IMR-90 (cell line): ENCODE data around the gene IGF2BP3. TPM values are rescaled to one million over a fixed set of nuclear protein-coding genes. Genes with fewer than 3 reads are reported as not detected.

Experiments used
- ATAC-seq: fragments of 200-7000 bp; cut with Tn5 transposase; 2 replicates; pipeline ENCODE4 v1.9.1; 2020; ENCODE audit warnings: low read depth, mild to moderate bottlenecking, moderate library complexity
- BruUV-seq: library from RNA; stranded (reverse); fragments of 400-500 nt; replicated peaks from 2 replicates; lab custom pipeline; 2021; lab: Mats Ljungman, UMichigan
- CTCF ChIA-PET: fragments of 300-600 bp; formaldehyde crosslinking; extraction: SDS; loops from one replicate; lab custom pipeline; 2021; ENCODE audit warnings: antibody characterized with exemption; lab: Yijun Ruan, JAX
- POLR2A ChIA-PET: fragments of 300-600 bp; sonication (Branson Sonifier 250); formaldehyde crosslinking; loops from one replicate; lab custom pipeline; 2022; ENCODE audit warnings: antibody characterized with exemption; ENCODE audit not compliant: unreplicated experiment; lab: Charles Lee
- DNase-seq: peaks from one replicate; pipeline ENCODE4 v3.0.0; 2013
- H2AFZ ChIP-seq: replicated peaks from 2 replicates; pipeline ENCODE3; 2013; ENCODE audit warnings: low read length, mild to moderate bottlenecking; ENCODE audit not compliant: poor library complexity
- H2AK5ac ChIP-seq: 2 replicates; pipeline ENCODE4 v1.6.1; 2013; ENCODE audit warnings: low read depth, low read length, inconsistent platforms
- H2AK9ac ChIP-seq: replicated peaks from 2 replicates; pipeline ENCODE3; 2013; ENCODE audit warnings: mild to moderate bottlenecking, low read depth, low read length, moderate library complexity; ENCODE audit not compliant: poor library complexity
- H2BK120ac ChIP-seq: 2 replicates; pipeline ENCODE4 v1.6.1; 2013; ENCODE audit warnings: low read depth, low read length, inconsistent platforms
- H2BK15ac ChIP-seq: 3 replicates; pipeline ENCODE4 v1.6.1; 2013; ENCODE audit warnings: low read depth, low read length, inconsistent platforms
- H2BK20ac ChIP-seq: 2 replicates; pipeline ENCODE4 v1.6.1; 2013; ENCODE audit warnings: low read depth, mild to moderate bottlenecking, inconsistent platforms, low read length, moderate library complexity
- H2BK5ac ChIP-seq: 2 replicates; pipeline ENCODE4 v1.6.1; 2013; ENCODE audit warnings: mild to moderate bottlenecking, low read depth, low read length, inconsistent platforms; ENCODE audit not compliant: poor library complexity, severe bottlenecking
- H3K14ac ChIP-seq: replicated peaks from 2 replicates; pipeline ENCODE4 v1.6.1; 2013; ENCODE audit warnings: low read depth, low read length, inconsistent platforms
- H3K18ac ChIP-seq: 2 replicates; pipeline ENCODE4 v1.6.1; 2013; ENCODE audit warnings: low read depth, low read length, control low read depth
- H3K23ac ChIP-seq: 2 replicates; pipeline ENCODE4 v1.6.1; 2013; ENCODE audit warnings: low read depth, low read length, inconsistent platforms
- H3K27ac ChIP-seq: 2 replicates; pipeline ENCODE4 v1.5.1; 2013; ENCODE audit warnings: mild to moderate bottlenecking, control low read depth, low read length; ENCODE audit not compliant: insufficient read depth
- H3K27me3 ChIP-seq: 2 replicates; pipeline ENCODE4 v1.6.1; 2013; ENCODE audit warnings: low read length; ENCODE audit not compliant: control insufficient read depth, insufficient read depth
- H3K36me3 ChIP-seq: 2 replicates; pipeline ENCODE4 v1.6.1; 2013; ENCODE audit warnings: low read length, mixed read lengths; ENCODE audit not compliant: control insufficient read depth, insufficient read depth
- H3K4ac ChIP-seq: 2 replicates; pipeline ENCODE4 v1.6.1; 2013; ENCODE audit warnings: low read depth, low read length, inconsistent platforms
- H3K4me1 ChIP-seq: 2 replicates; pipeline ENCODE4 v1.6.1; 2013; ENCODE audit warnings: low read length, mixed read lengths; ENCODE audit not compliant: control insufficient read depth, insufficient read depth
- H3K4me2 ChIP-seq: 2 replicates; pipeline ENCODE4 v1.6.1; 2013; ENCODE audit warnings: low read depth, mild to moderate bottlenecking, control low read depth, low read length, moderate library complexity
- H3K4me3 ChIP-seq: 2 replicates; pipeline ENCODE4 v1.5.1; 2013; ENCODE audit warnings: low read depth, mild to moderate bottlenecking, control low read depth, low read length, moderate library complexity; ENCODE audit not compliant: insufficient read depth
- H3K56ac ChIP-seq: 2 replicates; pipeline ENCODE4 v1.6.1; 2013; ENCODE audit warnings: low read length, inconsistent platforms; ENCODE audit not compliant: insufficient read depth; ENCODE audit errors: extremely low read depth
- H3K79me1 ChIP-seq, 2 experiments: 2 replicates each; pipeline ENCODE4 v1.6.1; 2013; ENCODE audit warnings: low read length in 2 of 2, inconsistent platforms in 1 of 2, low read depth in 1 of 2
- H3K9ac ChIP-seq: 2 replicates; pipeline ENCODE4 v1.6.1; 2013; ENCODE audit warnings: low read depth, low read length, control low read depth
- H3K9me1 ChIP-seq: 2 replicates; pipeline ENCODE4 v1.6.1; 2013; ENCODE audit warnings: low read length, inconsistent platforms; ENCODE audit not compliant: insufficient read depth
- H3K9me3 ChIP-seq: 2 replicates; pipeline ENCODE4 v1.6.1; 2013; ENCODE audit warnings: low read length; ENCODE audit not compliant: control insufficient read depth, insufficient read depth
- H4K20me1 ChIP-seq: 2 replicates; pipeline ENCODE4 v1.6.1; 2013; ENCODE audit warnings: low read length, inconsistent platforms; ENCODE audit not compliant: insufficient read depth
- H4K5ac ChIP-seq: 2 replicates; pipeline ENCODE4 v1.6.1; 2013; ENCODE audit warnings: mild to moderate bottlenecking, low read depth, low read length, control low read depth
- H4K8ac ChIP-seq, 2 experiments: 2 replicates each; pipeline ENCODE4 v1.6.1; 2013; ENCODE audit warnings: low read depth in 2 of 2, low read length in 2 of 2, control low read depth in 1 of 2, inconsistent platforms in 1 of 2
- H4K91ac ChIP-seq: 2 replicates; pipeline ENCODE4 v1.6.1; 2013; ENCODE audit warnings: low read depth, low read length, inconsistent platforms; ENCODE audit not compliant: insufficient read depth
- CHD1 ChIP-seq: IDR thresholded peaks from 2 replicates; pipeline ENCODE4 v1.6.1; 2012; ENCODE audit warnings: low read depth, low read length, improper control_type of control experiment
- MAFK ChIP-seq: IDR thresholded peaks from 2 replicates; pipeline ENCODE4 v1.6.1; 2012; ENCODE audit warnings: low read depth, low read length, improper control_type of control experiment
- RAD21 ChIP-seq: IDR thresholded peaks from 2 replicates; pipeline ENCODE4 v1.6.1; 2012; ENCODE audit warnings: low read length, improper control_type of control experiment
- USF2 ChIP-seq: fragments of 150-350 bp; IDR thresholded peaks from 2 replicates; pipeline ENCODE4 v1.6.1; 2017; ENCODE audit warnings: mild to moderate bottlenecking, antibody characterized with exemption, low read length, low read depth
- dilution Hi-C: fragments of 300-500 bp; cut with HindIII; formaldehyde crosslinking; loops from one replicate; pipeline ENCODE4 v1.14.3; 2018; ENCODE audit warnings: low sequenced_read_pairs; ENCODE audit not compliant: unreplicated experiment
- in situ Hi-C: fragments of 300-500 bp; cut with MboI; formaldehyde crosslinking; loops from 3 replicates; pipeline ENCODE4 v1.14.3; 2019; ENCODE audit warnings: low sequenced_read_pairs, inconsistent platforms, mixed read lengths
- intact Hi-C: fragments of 100-400 bp; cut with micrococcal nuclease; formaldehyde crosslinking; loops from 2 replicates; pipeline ENCODE4 v1.10.0; 2022
- polyA plus RNA-seq, 3 experiments: library from polyadenylated mRNA; depleted of rRNA; stranded (reverse); fragments of >200 nt; gene quantifications; 2 replicates each; pipeline ENCODE4 v1.2.3, GENCODE V29; 2012; ENCODE audit warnings: low replicate concordance in 1 of 3
- total RNA-seq: library from RNA; depleted of rRNA; stranded (reverse); fragments of >200 nt; gene quantifications from 2 replicates; pipeline ENCODE4 v1.2.3, GENCODE V29; 2012

IGF2BP3 gene
- total and polyA plus RNA-seq, 2 of the 4 experiments (the other 2 are of a cell fraction): 50.9 to 59.3 TPM

DNA sequence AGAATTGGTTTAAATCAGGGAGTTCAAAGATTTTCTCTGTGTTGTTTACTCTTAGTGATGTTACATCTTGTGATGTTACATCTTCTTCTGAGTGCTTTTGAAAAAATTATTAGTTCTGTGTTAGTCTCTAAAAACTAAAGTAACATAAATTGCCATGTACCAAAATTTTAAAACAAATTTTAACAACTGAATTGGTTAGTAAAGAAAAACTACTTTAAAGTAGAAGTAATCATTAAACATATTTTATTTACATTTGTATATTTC lies 5.2 kb upstream of the IGF2BP3 start:
- Histone ChIP-seq H3K4ac (no peak overlapping the region), H3K27me3 (no peaks in the 10 kb centered on the region), H2BK120ac (no peak overlapping the region), H4K5ac (no peak overlapping the region), H3K4me2 (peak overlapping the region; percentile 76; the same call in 1 of the 2 replicates), H4K20me1 (no peaks in the 10 kb centered on the region), H2AFZ (no peak overlapping the region), H4K8ac (no peak overlapping the region), H3K9me3 (no peaks in the 10 kb centered on the region), H3K9ac (peak overlapping the region; percentile 29; the same call in 1 of the 2 replicates), H3K18ac (no peak overlapping the region), H2AK5ac (no peak overlapping the region), H2BK20ac (no peak overlapping the region), H3K4me3 (no peak overlapping the region), H3K36me3 (no peaks in the 10 kb centered on the region), H4K91ac (no peak overlapping the region), H2BK5ac (peak overlapping the region; percentile 80), H3K79me1 (peaks cover 0 to 18% of the 10 kb centered on the region in 2 experiments; a peak in 3 of 4 replicates), H2BK15ac (no peak overlapping the region), H3K56ac (no peak overlapping the region), H3K9me1 (no peaks in the 10 kb centered on the region), H2AK9ac (no peak overlapping the region), H3K27ac (no peak overlapping the region; the same call in 1 of the 2 replicates), H3K14ac (no peak overlapping the region), H3K4me1 (peaks cover 2% of the 10 kb centered on the region; the same call in 1 of the 2 replicates), H3K23ac (no peak overlapping the region)
- ATAC-seq (no peak), DNase-seq (no peak)
- in situ Hi-C loops: no loop called here
- no peak for TF ChIP-seq RAD21
- no peak for TF ChIP-seq CHD1
- TF ChIP-seq MAFK: no peak
- TF ChIP-seq USF2: no peak
- no TSS peak for BruUV-seq
- dilution Hi-C loops: no loop called here
- ChIA-PET POLR2A (no interaction called here), CTCF (no interaction called here)
- intact Hi-C loops: loop anchor here (10.0 kb wide), 1 partner anchor 291 kb away; the partner anchor contains the start of gene NUP42
